GM12875 (cell line): ENCODE results near the gene ADNP.

Experiments
- H3K4me3 ChIP-seq: one replicate; pipeline ENCODE4 v1.5.1; 2011; ENCODE audit warnings: low read depth, low read length, control low read depth
- CTCF ChIP-seq: IDR thresholded peaks from 2 replicates; pipeline ENCODE4 v1.5.1; 2011; ENCODE audit warnings: low read depth, mild to moderate bottlenecking, control low read depth, inconsistent platforms, low read length, moderate library complexity, borderline replicate concordance; ENCODE audit not compliant: insufficient read depth

ADNP gene

GRCh38 chr20:50855498-50856474 is 75.5 kb downstream of the ADNP start:
- H3K4me3 ChIP-seq, result no peak overlapping the region
- no peak for TF ChIP-seq CTCF

DNA sequence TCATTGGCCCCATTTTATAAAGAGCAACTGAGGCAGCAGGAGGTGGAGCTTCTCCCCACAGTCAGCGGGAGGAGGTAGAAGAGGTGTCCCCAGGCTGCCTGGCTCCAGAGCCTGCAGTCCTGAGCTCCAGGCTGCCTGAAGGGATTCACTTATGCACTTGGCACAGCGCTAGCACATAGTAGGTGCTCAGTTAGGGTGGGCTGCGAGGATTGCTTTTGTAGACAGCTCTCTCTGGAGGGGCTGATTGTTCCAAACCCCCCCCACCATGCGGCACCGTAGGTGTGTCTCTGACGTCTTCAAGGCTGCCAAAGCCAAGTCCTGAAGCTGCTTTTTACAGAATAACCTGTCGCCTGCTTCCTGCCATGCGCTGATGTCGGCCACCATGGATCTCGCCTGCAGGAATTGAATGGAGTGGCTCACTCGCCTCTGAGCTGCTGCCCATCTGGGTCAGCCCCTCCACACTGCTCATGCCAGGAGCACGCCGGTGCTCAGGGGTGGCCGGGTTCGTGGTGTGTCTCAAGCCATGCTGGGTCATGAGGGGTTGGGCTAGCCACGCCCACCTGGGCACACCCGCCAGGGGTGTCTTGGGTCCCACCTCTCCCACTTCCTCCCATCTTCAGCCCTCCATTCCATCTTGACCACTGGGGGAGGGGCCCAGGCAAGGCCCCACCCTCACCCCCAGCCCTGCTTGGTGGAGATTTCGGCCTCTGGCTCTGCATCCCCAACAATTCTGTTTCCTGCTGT is 76.6 kb downstream of the ADNP start:
- TF ChIP-seq CTCF, result no peak
- no peak overlapping the region for H3K4me3 ChIP-seq

- no peak overlapping the region for H3K4me3 ChIP-seq
- no peak for TF ChIP-seq CTCF
Observed at GRCh38 chr20:50852085-50852484, 79.2 kb downstream of the ADNP start.

DNA sequence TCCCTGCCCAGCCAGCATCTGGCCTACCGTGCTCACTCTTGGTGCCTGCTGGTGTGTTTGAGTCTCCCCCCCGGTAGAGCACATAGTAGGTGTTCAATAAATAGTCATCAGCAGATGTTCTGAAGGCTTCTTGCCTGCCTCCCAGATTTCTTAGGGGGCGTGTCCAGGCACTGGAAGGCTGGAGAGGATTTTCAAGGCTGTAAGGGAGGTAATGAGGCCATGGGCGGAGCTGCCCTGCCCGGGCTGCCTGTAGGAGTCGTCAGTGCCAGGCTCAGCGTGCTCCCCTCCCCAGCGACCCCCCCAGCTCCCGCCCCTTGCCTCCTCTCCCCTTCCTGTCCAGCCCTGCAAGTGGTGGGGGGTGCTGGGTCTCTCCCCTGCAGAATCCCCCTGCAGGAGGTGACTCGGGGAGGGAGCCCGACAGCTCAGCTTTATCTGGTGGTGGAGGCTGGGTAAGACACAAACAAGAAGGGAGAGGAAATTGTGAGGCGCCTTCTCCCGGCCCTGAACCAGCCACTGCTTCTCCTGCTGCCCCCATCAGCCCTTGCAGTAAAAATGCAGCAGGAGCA is 80.4 kb downstream of the ADNP start:
- no peak for TF ChIP-seq CTCF
- no peak overlapping the region for H3K4me3 ChIP-seq

- no peak overlapping the region for H3K4me3 ChIP-seq
- TF ChIP-seq CTCF, result no peak
Observed at GRCh38 chr20:50848846-50849673, 82.2 kb downstream of the ADNP start.

GRCh38 chr20:50848341-50848808 is 82.9 kb downstream of the ADNP start:
- no peak overlapping the region for H3K4me3 ChIP-seq
- no peak for TF ChIP-seq CTCF
